GM23338 (cell line): ENCODE measurements around the gene CABLES2.

Source experiments
- CTCF ChIP-seq, 2 experiments: fragments of 200-600 bp in 1 of 2; sonication (generic) in 1 of 2; conservative IDR thresholded peaks; 2 replicates each; pipeline versions ENCODE4 v1.5.1 to v1.6.1; 2016 to 2017; ENCODE audit warnings: antibody characterized with exemption in 2 of 2, low read depth in 2 of 2, mild to moderate bottlenecking in 2 of 2, moderate library complexity in 1 of 2
- EZH2 ChIP-seq: fragments of 200-600 bp; sonication (generic); IDR thresholded peaks from one replicate; pipeline ENCODE4 v1.8.0; 2017; ENCODE audit warnings: antibody characterized with exemption, mild to moderate bottlenecking, low read depth; ENCODE audit not compliant: unreplicated experiment
- EZH2phosphoT487 ChIP-seq: fragments of 200-600 bp; sonication (generic); IDR thresholded peaks from one replicate; pipeline ENCODE4 v1.8.1; 2018; ENCODE audit warnings: antibody characterized with exemption; ENCODE audit not compliant: unreplicated experiment
- JUNB ChIP-seq: IDR thresholded peaks from one replicate; pipeline ENCODE4 v1.6.1; 2016; ENCODE audit warnings: antibody characterized with exemption; ENCODE audit not compliant: unreplicated experiment
- ZNF114 ChIP-seq: fragments of 250-450 bp; sonication (Bioruptor Pico); IDR thresholded peaks from 2 replicates; pipeline ENCODE4 v1.5.0; 2020; ENCODE audit warnings: mild to moderate bottlenecking, moderate library complexity

- no peak for TF ChIP-seq EZH2
- no peak for TF ChIP-seq EZH2phosphoT487
- no peak for TF ChIP-seq ZNF114 (CRISPR knock-in tag)
- TF ChIP-seq CTCF (conservative IDR thresholded peaks at IDR 0.05; ENCODE audit: low read depth in 2 of 2), result no peak
- no peak for TF ChIP-seq JUNB
These were observed 8.8 kb downstream of the CABLES2 start for GRCh38 chr20:62398120-62398821.
